Esophagus muscularis mucosa (tissue), 4 donors: Measurements from ENCODE around the gene HEATR3.

Experiments used
- CTCF ChIP-seq, 3 experiments: fragments of 200-600 bp in 2 of 3; fragments of 450-650 bp in 1 of 3; sonication (generic) in 2 of 3; IDR thresholded peaks; one replicate each; pipeline ENCODE4 v1.5.1; 2017 to 2019; ENCODE audit warnings: antibody characterized with exemption in 3 of 3, mild to moderate bottlenecking in 2 of 3, moderate library complexity in 1 of 3
- EP300 ChIP-seq: sonication (generic); formaldehyde crosslinking; IDR thresholded peaks from one replicate; pipeline ENCODE4 v1.6.1; 2017; ENCODE audit warnings: antibody characterized with exemption
- POLR2A ChIP-seq: fragments of 450-650 bp; IDR thresholded peaks from one replicate; pipeline ENCODE4 v1.6.1; 2017; ENCODE audit warnings: antibody characterized with exemption, moderate library complexity, mild to moderate bottlenecking, low read depth
- POLR2AphosphoS5 ChIP-seq, 2 donors: sonication (generic); formaldehyde crosslinking; IDR thresholded peaks; one replicate each; pipeline ENCODE4 v1.6.1; 2017; ENCODE audit warnings: antibody characterized with exemption in 2 of 2

GRCh38 chr16:50120711-50121110 lies 54.9 kb downstream of the HEATR3 start:
- TF ChIP-seq POLR2AphosphoS5 (IDR thresholded peaks at IDR 0.05), result no peak
- no peak for TF ChIP-seq CTCF (IDR thresholded peaks at IDR 0.05)
- no peak for TF ChIP-seq EP300
- TF ChIP-seq POLR2A, result no peak
